GM12878 (cell line): ENCODE data around the gene TROAP. TPM values are rescaled to one million over a fixed set of nuclear protein-coding genes. Genes with fewer than 3 reads are reported as not detected.
A peak's percentile ranks its signal among the peaks of the same experiment; 100 is the strongest.

ENCODE experiments used
- ATAC-seq: fragments of 200-7000 bp; cut with Tn5 transposase; 3 replicates; pipeline ENCODE4 v1.9.1; 2020; ENCODE audit warnings: mild to moderate bottlenecking, moderate library complexity
- BruUV-seq: library from RNA; stranded (reverse); fragments of 400-500 nt; replicated peaks from 2 replicates; lab custom pipeline; 2021; lab: Mats Ljungman, UMichigan
- CTCF ChIA-PET: fragments of 300-600 bp; sonication (Branson Sonifier 250); formaldehyde crosslinking; extraction: SDS; loops from one replicate; lab custom pipeline; 2021; ENCODE audit warnings: inconsistent platforms; lab: Yijun Ruan, JAX
- POLR2A ChIA-PET: fragments of 350-600 bp; formaldehyde crosslinking; extraction: SDS; loops from one replicate; lab custom pipeline; 2021; ENCODE audit warnings: inconsistent platforms; lab: Charles Lee
- RAD21 ChIA-PET: fragments of 300-600 bp; sonication (Branson Sonifier 250); formaldehyde crosslinking; loops from one replicate; lab custom pipeline; 2023; ENCODE audit warnings: antibody characterized with exemption; ENCODE audit not compliant: unreplicated experiment; lab: Charles Lee
- SMC1A ChIA-PET: fragments of 300-600 bp; sonication (Branson Sonifier 250); formaldehyde crosslinking; loops from one replicate; lab custom pipeline; 2023; ENCODE audit not compliant: unreplicated experiment, uncharacterized antibody; lab: Charles Lee
- DNase-seq: peaks from one replicate; pipeline ENCODE4 v3.0.0-alpha.2; 2011; ENCODE audit warnings: low read depth, low spot score
- FAIRE-seq: peaks from 3 replicates; lab custom pipeline; 2011; peaks lifted over from hg19 to GRCh38; lab: Jason Lieb, UNC
- H2AFZ ChIP-seq: 2 replicates; pipeline ENCODE4 v1.6.0; 2011; ENCODE audit warnings: low read depth, low read length, control low read depth; ENCODE audit not compliant: control insufficient read depth
- H3K27ac ChIP-seq: 2 replicates; pipeline ENCODE4 v1.5.1; 2011; ENCODE audit warnings: control low read depth; ENCODE audit not compliant: control insufficient read depth, insufficient read depth
- H3K27me3 ChIP-seq, 2 experiments: replicated peaks in 1 of 2; 2 replicates each; pipeline versions ENCODE4 v1.6.0 to v1.6.1; 2011; ENCODE audit warnings: low read length in 1 of 2; ENCODE audit not compliant: control insufficient read depth in 2 of 2, insufficient read depth in 2 of 2
- H3K36me3 ChIP-seq, 2 experiments: 2 replicates each; pipeline ENCODE4 v1.5.1; 2011; ENCODE audit warnings: low read length in 1 of 2; ENCODE audit not compliant: control insufficient read depth in 2 of 2, insufficient read depth in 2 of 2
- H3K4me1 ChIP-seq: 2 replicates; pipeline ENCODE4 v1.6.1; 2011; ENCODE audit warnings: mild to moderate bottlenecking, low read length, moderate library complexity, mixed read lengths; ENCODE audit not compliant: control insufficient read depth, insufficient read depth
- H3K4me2 ChIP-seq: 2 replicates; pipeline ENCODE4 v1.6.0; 2011; ENCODE audit warnings: control low read depth; ENCODE audit not compliant: control insufficient read depth, insufficient read depth
- H3K4me3 ChIP-seq: fragments of 200-600 bp; sonication (generic); 2 replicates; pipeline ENCODE4 v1.5.1; 2016
- H3K79me2 ChIP-seq: 2 replicates; pipeline ENCODE4 v1.6.0; 2011; ENCODE audit warnings: low read length; ENCODE audit not compliant: control insufficient read depth, insufficient read depth
- H3K9ac ChIP-seq: 2 replicates; pipeline ENCODE4 v1.8.0; 2011; ENCODE audit warnings: low read length, control low read depth, mixed read lengths; ENCODE audit not compliant: control insufficient read depth, insufficient read depth
- H3K9me3 ChIP-seq: replicated peaks from 3 replicates; pipeline ENCODE4 v1.5.1; 2011; ENCODE audit warnings: mild to moderate bottlenecking, low read length; ENCODE audit not compliant: control insufficient read depth, insufficient read depth
- H4K20me1 ChIP-seq: 2 replicates; pipeline ENCODE4 v1.6.0; 2011; ENCODE audit not compliant: control insufficient read depth, insufficient read depth
- CREM ChIP-seq: IDR thresholded peaks from 2 replicates; pipeline ENCODE4 v1.6.1; 2014; ENCODE audit warnings: antibody characterized with exemption, low read depth
- ETV6 ChIP-seq, 2 experiments: fragments of 450-650 bp in 1 of 2; IDR thresholded peaks in 1 of 2; conservative IDR thresholded peaks in 1 of 2; 2 replicates each; pipeline ENCODE4 v1.6.1; 2014; ENCODE audit warnings: antibody characterized with exemption in 1 of 2, borderline replicate concordance in 1 of 2, low read depth in 1 of 2, mild to moderate bottlenecking in 1 of 2, moderate library complexity in 1 of 2
- GABPA ChIP-seq: IDR thresholded peaks from 2 replicates; pipeline ENCODE4 v1.6.1; 2014; ENCODE audit warnings: antibody characterized with exemption, low read depth, mild to moderate bottlenecking, inconsistent platforms
- HDAC6 ChIP-seq: fragments of 200-600 bp; sonication (generic); IDR thresholded peaks from one replicate; pipeline ENCODE4 v1.8.0; 2017; ENCODE audit warnings: antibody characterized with exemption; ENCODE audit not compliant: unreplicated experiment
- MTA3 ChIP-seq: IDR thresholded peaks from 2 replicates; pipeline ENCODE4 v1.6.1; 2012; ENCODE audit warnings: low read length, inconsistent platforms, borderline replicate concordance
- NR2C2 ChIP-seq: IDR thresholded peaks from 2 replicates; pipeline ENCODE4 v1.6.1; 2011; ENCODE audit warnings: borderline replicate concordance, low read depth; ENCODE audit not compliant: control insufficient read depth, insufficient read length
- POLR2AphosphoS5 ChIP-seq: IDR thresholded peaks from 2 replicates; pipeline ENCODE4 v1.6.1; 2011; ENCODE audit warnings: mild to moderate bottlenecking, low read length, inconsistent platforms
- SPI1 ChIP-seq: IDR thresholded peaks from 2 replicates; pipeline ENCODE4 v1.6.1; 2011; ENCODE audit warnings: low read depth, mild to moderate bottlenecking, low read length, moderate library complexity, borderline replicate concordance; ENCODE audit not compliant: insufficient read depth
- YBX1 ChIP-seq: fragments of 450-650 bp; IDR thresholded peaks from 2 replicates; pipeline ENCODE4 v1.6.1; 2016; ENCODE audit warnings: antibody characterized with exemption
- ZZZ3 ChIP-seq: IDR thresholded peaks from 2 replicates; pipeline ENCODE4 v1.6.1; 2011; ENCODE audit warnings: low read depth; ENCODE audit not compliant: control insufficient read depth, insufficient read length
- WGBS: methylation state at CpG from one replicate; pipeline ENCODE4 v1.1.6; 2016; ENCODE audit warnings: low lambda C conversion rate; ENCODE audit not compliant: insufficient replicate concordance, insufficient coverage; ENCODE audit errors: missing lambda C conversion rate; 5-methylcytosine and 5-hydroxymethylcytosine counted together
- in situ Hi-C: fragments of 300-500 bp; cut with MboI; formaldehyde crosslinking; loops from 9 replicates; pipeline ENCODE4 v1.14.3; 2018; ENCODE audit warnings: mixed read lengths
- intact Hi-C: fragments of 100-400 bp; cut with micrococcal nuclease; formaldehyde crosslinking; loops from one replicate; pipeline ENCODE4 v1.14.2; 2022; ENCODE audit not compliant: unreplicated experiment
- polyA plus RNA-seq, 11 experiments: library from polyadenylated mRNA; depleted of rRNA in 4 of 11; unstranded in 6 of 11; stranded (reverse) in 5 of 11; fragments of >200 nt; fragmentation: Nextera tagmentation in 4 of 11; fragmentation: Illumina TruSeq in 1 of 11; extraction: Ambion mirVana in 4 of 11; extraction: Trizol in 1 of 11; gene quantifications; 1 replicate in 1 of 11; 2 replicates in 10 of 11; pipeline versions ENCODE4 v1.2.1 to v1.2.3, GENCODE V29; 2011 to 2016; ENCODE audit warnings: inconsistent platforms in 2 of 11, missing spikeins in 2 of 11, low read depth in 1 of 11
- total RNA-seq, 4 experiments: library from RNA; depleted of rRNA in 3 of 4; stranded (reverse); fragments of >200 nt in 3 of 4; fragmentation: Illumina TruSeq in 1 of 4; extraction: Trizol in 1 of 4; gene quantifications; 2 replicates each; pipeline versions ENCODE4 v1.2.1 to v1.2.3, GENCODE V29; 2013 to 2021
- TF ChIP-seq, protein P1 (sequence below): IDR thresholded peaks from 2 replicates; pipeline ENCODE4 v1.6.1; 2012; ENCODE audit warnings: low read depth, low read length, improper control_type of control experiment
- TF ChIP-seq, protein P2 (sequence below): fragments of 450-650 bp; IDR thresholded peaks from 2 replicates; pipeline ENCODE4 v1.6.1; 2014; ENCODE audit warnings: mild to moderate bottlenecking
- TF ChIP-seq, protein P3 (sequence below): IDR thresholded peaks from 2 replicates; pipeline ENCODE4 v1.6.1; 2012; ENCODE audit warnings: mild to moderate bottlenecking, low read depth, low read length

Gene TROAP
- total and polyA plus RNA-seq, 10 of the 15 experiments (the other 5 are each of a cell fraction or from before 2014, with no cell fraction given) = 26.8 to 93.7 (median 52.6) TPM

DNA sequence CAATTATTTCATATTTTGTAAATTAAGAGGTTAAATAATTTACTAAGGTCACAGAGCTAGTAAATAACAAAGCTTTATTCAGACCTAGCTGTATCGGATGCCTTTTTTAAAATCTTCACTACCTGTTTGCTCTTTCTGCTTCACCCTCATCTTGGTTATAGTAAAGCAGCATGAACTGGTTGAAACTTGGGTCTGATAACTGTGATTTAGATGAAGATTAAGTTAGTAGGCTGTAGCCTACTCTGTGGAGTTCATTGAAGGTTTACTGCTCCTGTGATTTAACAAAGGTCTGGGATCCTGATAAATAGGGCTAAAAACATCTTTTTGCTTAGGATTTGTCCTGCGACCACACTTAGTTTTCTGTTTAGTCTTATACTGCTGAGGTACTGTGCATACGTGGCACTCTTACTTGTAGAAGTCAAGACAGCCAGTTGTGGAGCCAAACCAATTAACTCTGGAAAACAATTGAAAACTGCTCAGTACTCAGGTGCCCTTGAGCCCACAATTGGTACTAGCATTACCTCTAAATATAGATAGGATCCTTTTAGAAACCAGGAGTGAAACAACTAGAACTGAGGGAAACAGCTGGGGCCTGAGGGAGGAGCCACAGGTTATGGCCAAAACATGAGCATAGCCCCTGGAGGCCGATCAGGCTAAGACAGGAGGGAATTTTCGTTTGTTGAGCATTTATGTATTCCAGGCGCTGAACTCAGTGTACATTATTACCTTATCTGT, 46.5 kb downstream of the TROAP start:
- Histone ChIP-seq H3K36me3 (peaks cover 0 to 5% of the 10 kb centered on the region in 2 experiments; a peak in 2 of 4 replicates), H3K9me3 (no peaks in the 10 kb centered on the region), H3K4me3 (peak overlapping the region; percentile 89), H3K4me2 (peak overlapping the region; percentile 97), H4K20me1 (no peaks in the 10 kb centered on the region), H3K9ac (peak overlapping the region; percentile 97), H2AFZ (peak overlapping the region; percentile 3; the same call in 1 of the 2 replicates), H3K27ac (peak overlapping the region; percentile 97), H3K4me1 (peaks cover 16% of the 10 kb centered on the region), H3K27me3 (no peaks in the 10 kb centered on the region), H3K79me2 (peaks cover 85% of the 10 kb centered on the region)
- ChIA-PET SMC1A (interaction anchor here (0.6 to 25.7 kb wide), 10 partner anchors 8 to 144 kb away, joined by 4 to 740 read pairs (median 7); no protein-coding TSS in a partner anchor), POLR2A (interaction anchor here (0.5 to 2.3 kb wide), 13 partner anchors 12 to 334 kb away, joined by 3 to 8 read pairs (median 5); partner anchors contain the start of gene TROAP), RAD21 (interaction anchor here (0.6 to 5.5 kb wide), 6 partner anchors 11 to 399 kb away, joined by 3 to 33 read pairs (median 8); no protein-coding TSS in a partner anchor), CTCF (interaction anchor here (1.2 to 18.7 kb wide), 8 partner anchors 11 to 282 kb away, joined by 3 to 712 read pairs (median 4); no protein-coding TSS in a partner anchor)
- intact Hi-C loops = loop anchor here (1.0 to 5.0 kb wide), 2 partner anchors 58 to 338 kb away; partner anchors contain the start of gene FMNL3
- DNase-seq = peak; percentile 79
- no TSS peak for BruUV-seq
- ATAC-seq = peak; percentile 59
- peak; percentile 94 for FAIRE-seq
- WGBS = under 1% methylated on average over 6 of the region's 6 CpGs
- in situ Hi-C loops = no loop called here
- TF ChIP-seq CREM (no peak), YBX1 (no peak), NR2C2 (no peak), MTA3 (peak; percentile 33; the same call in 1 of the 2 replicates), ETV6 (conservative IDR thresholded peaks at IDR 0.05 in 1 of 2, IDR thresholded peaks at IDR 0.05 in 1 of 2; ENCODE audit: borderline replicate concordance in 1 of 2, low read depth in 1 of 2) (no peak), HDAC6 (no peak), ZZZ3 (no peak), GABPA (no peak), SPI1 (no peak), POLR2AphosphoS5 (peak; percentile 25; the same call in 1 of the 2 replicates)
- TF ChIP-seq, protein P1, sequence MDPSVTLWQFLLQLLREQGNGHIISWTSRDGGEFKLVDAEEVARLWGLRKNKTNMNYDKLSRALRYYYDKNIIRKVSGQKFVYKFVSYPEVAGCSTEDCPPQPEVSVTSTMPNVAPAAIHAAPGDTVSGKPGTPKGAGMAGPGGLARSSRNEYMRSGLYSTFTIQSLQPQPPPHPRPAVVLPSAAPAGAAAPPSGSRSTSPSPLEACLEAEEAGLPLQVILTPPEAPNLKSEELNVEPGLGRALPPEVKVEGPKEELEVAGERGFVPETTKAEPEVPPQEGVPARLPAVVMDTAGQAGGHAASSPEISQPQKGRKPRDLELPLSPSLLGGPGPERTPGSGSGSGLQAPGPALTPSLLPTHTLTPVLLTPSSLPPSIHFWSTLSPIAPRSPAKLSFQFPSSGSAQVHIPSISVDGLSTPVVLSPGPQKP = no peak
- TF ChIP-seq, protein P2, sequence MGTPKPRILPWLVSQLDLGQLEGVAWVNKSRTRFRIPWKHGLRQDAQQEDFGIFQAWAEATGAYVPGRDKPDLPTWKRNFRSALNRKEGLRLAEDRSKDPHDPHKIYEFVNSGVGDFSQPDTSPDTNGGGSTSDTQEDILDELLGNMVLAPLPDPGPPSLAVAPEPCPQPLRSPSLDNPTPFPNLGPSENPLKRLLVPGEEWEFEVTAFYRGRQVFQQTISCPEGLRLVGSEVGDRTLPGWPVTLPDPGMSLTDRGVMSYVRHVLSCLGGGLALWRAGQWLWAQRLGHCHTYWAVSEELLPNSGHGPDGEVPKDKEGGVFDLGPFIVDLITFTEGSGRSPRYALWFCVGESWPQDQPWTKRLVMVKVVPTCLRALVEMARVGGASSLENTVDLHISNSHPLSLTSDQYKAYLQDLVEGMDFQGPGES = no peak
- TF ChIP-seq, protein P3, sequence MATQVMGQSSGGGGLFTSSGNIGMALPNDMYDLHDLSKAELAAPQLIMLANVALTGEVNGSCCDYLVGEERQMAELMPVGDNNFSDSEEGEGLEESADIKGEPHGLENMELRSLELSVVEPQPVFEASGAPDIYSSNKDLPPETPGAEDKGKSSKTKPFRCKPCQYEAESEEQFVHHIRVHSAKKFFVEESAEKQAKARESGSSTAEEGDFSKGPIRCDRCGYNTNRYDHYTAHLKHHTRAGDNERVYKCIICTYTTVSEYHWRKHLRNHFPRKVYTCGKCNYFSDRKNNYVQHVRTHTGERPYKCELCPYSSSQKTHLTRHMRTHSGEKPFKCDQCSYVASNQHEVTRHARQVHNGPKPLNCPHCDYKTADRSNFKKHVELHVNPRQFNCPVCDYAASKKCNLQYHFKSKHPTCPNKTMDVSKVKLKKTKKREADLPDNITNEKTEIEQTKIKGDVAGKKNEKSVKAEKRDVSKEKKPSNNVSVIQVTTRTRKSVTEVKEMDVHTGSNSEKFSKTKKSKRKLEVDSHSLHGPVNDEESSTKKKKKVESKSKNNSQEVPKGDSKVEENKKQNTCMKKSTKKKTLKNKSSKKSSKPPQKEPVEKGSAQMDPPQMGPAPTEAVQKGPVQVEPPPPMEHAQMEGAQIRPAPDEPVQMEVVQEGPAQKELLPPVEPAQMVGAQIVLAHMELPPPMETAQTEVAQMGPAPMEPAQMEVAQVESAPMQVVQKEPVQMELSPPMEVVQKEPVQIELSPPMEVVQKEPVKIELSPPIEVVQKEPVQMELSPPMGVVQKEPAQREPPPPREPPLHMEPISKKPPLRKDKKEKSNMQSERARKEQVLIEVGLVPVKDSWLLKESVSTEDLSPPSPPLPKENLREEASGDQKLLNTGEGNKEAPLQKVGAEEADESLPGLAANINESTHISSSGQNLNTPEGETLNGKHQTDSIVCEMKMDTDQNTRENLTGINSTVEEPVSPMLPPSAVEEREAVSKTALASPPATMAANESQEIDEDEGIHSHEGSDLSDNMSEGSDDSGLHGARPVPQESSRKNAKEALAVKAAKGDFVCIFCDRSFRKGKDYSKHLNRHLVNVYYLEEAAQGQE = no peak
